Transverse colon (tissue), 4 donors: Measurements from ENCODE around the gene UNK. TPM values are rescaled to one million over a fixed set of nuclear protein-coding genes. Genes with fewer than 3 reads are reported as not detected.

Experiments
- DNase-seq: peaks from one replicate; pipeline ENCODE4 v3.0.0-alpha.2; 2019
- H3K27ac ChIP-seq, 4 donors: fragments of 200-600 bp; sonication (generic); 2 replicates each; pipeline ENCODE4 v1.5.1; 2016 to 2018; ENCODE audit warnings: inconsistent platforms in 4 of 4
- H3K27me3 ChIP-seq: fragments of 200-600 bp; sonication (generic); 2 replicates; pipeline ENCODE4 v1.5.1; 2017; ENCODE audit warnings: inconsistent platforms
- H3K36me3 ChIP-seq, 4 donors: fragments of 200-600 bp; sonication (generic); 2 replicates each; pipeline ENCODE4 v1.5.1; 2017 to 2019; ENCODE audit warnings: inconsistent platforms in 4 of 4
- H3K4me1 ChIP-seq, 4 donors: fragments of 200-600 bp; sonication (generic); 2 replicates each; pipeline ENCODE4 v1.5.1; 2017 to 2020; ENCODE audit warnings: inconsistent platforms in 4 of 4
- H3K4me3 ChIP-seq, 4 donors: fragments of 200-600 bp; sonication (generic); 1 replicate in 1 of 4; 2 replicates in 3 of 4; pipeline versions ENCODE4 v1.5.1 to v1.6.1; 2017 to 2019; ENCODE audit warnings: inconsistent platforms in 4 of 4
- H3K9me3 ChIP-seq, 2 donors: fragments of 200-600 bp; sonication (generic); 2 replicates each; pipeline ENCODE4 v1.5.1; 2017 to 2019; ENCODE audit warnings: inconsistent platforms in 2 of 2
- EP300 ChIP-seq: sonication (generic); formaldehyde crosslinking; IDR thresholded peaks from one replicate; pipeline ENCODE4 v1.6.1; 2017; ENCODE audit warnings: antibody characterized with exemption, low read depth
- POLR2A ChIP-seq: fragments of 450-650 bp; IDR thresholded peaks from one replicate; pipeline ENCODE4 v1.6.1; 2016; ENCODE audit warnings: antibody characterized with exemption, mild to moderate bottlenecking, moderate library complexity
- POLR2AphosphoS5 ChIP-seq, 3 donors: sonication (generic); formaldehyde crosslinking; IDR thresholded peaks; one replicate each; pipeline ENCODE4 v1.6.1; 2016; ENCODE audit warnings: antibody characterized with exemption in 3 of 3
- WGBS, 2 donors: methylation state at CpG; one replicate each; pipeline ENCODE4 v1.1.5; 2018; ENCODE audit warnings: low coverage in 1 of 2; 5-methylcytosine and 5-hydroxymethylcytosine counted together
- in situ Hi-C, 4 donors: fragments of 200-750 bp; cut with MboI; loops; one replicate each; pipeline versions ENCODE4 v1.15.0 to v1.15.1; 2017; ENCODE audit warnings: low sequenced_read_pairs in 3 of 4, low pct_ligation_motif_present in 1 of 4, low pct_unique_long_range_greater_than_20kb in 1 of 4
- intact Hi-C: fragments of 100-400 bp; cut with DNase I; formaldehyde crosslinking; loops from one replicate; pipeline ENCODE4 v1.15.1; 2023; ENCODE audit warnings: low total_unique reads
- total RNA-seq, 4 donors: library from RNA; depleted of rRNA; stranded (reverse); fragments of >200 nt; gene quantifications; one replicate each; pipeline ENCODE4 v1.1.0, GENCODE V29; 2016
- TF ChIP-seq, protein P1 (sequence below), 5 experiments: fragments of 200-600 bp in 3 of 5; fragments of 450-650 bp in 2 of 5; sonication (generic) in 3 of 5; IDR thresholded peaks; 1 replicate in 2 of 5; 2 replicates in 3 of 5; pipeline ENCODE4 v1.5.1; 2016 to 2017; ENCODE audit warnings: antibody characterized with exemption in 5 of 5, inconsistent platforms in 3 of 5, mild to moderate bottlenecking in 2 of 5, moderate library complexity in 1 of 5

UNK gene
- total RNA-seq, 4 donors from 2014 or later = 24.0 to 99.1 (median 63.1) TPM

DNA sequence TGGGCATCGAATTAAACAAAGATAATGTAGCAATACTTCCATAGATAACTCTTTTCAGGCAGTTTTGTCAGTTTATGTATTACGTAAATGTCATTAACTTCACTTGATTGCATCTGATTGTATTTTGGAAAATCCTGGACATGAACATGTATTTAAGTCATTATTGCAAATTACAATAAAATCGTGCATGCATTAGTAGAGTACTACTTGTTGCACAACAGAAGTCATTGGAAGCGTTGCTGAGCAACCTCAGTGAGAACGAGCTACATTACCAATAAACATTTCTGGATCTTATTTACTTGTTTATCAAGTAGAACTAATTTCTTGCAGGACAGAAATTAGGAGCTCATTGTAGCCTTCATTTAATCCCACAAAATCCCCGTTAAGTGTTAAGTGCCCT lies 6.6 kb downstream of the UNK start:
- no peak overlapping the region for H3K27ac ChIP-seq
- H3K4me1 ChIP-seq = peaks cover 5 to 16% (median 7%) of the 10 kb centered on the region in 4 donors
- H3K4me3 ChIP-seq = no peak overlapping the region
- H3K27me3 ChIP-seq = no peaks in the 10 kb centered on the region
- WGBS, 2 donors = 90 to 93% methylated on average over 6 of the region's 6 CpGs
- no peaks in the 10 kb centered on the region for H3K9me3 ChIP-seq
- TF ChIP-seq, protein P1, sequence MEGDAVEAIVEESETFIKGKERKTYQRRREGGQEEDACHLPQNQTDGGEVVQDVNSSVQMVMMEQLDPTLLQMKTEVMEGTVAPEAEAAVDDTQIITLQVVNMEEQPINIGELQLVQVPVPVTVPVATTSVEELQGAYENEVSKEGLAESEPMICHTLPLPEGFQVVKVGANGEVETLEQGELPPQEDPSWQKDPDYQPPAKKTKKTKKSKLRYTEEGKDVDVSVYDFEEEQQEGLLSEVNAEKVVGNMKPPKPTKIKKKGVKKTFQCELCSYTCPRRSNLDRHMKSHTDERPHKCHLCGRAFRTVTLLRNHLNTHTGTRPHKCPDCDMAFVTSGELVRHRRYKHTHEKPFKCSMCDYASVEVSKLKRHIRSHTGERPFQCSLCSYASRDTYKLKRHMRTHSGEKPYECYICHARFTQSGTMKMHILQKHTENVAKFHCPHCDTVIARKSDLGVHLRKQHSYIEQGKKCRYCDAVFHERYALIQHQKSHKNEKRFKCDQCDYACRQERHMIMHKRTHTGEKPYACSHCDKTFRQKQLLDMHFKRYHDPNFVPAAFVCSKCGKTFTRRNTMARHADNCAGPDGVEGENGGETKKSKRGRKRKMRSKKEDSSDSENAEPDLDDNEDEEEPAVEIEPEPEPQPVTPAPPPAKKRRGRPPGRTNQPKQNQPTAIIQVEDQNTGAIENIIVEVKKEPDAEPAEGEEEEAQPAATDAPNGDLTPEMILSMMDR (IDR thresholded peaks at IDR 0.05) = no peak
- TF ChIP-seq POLR2AphosphoS5 (IDR thresholded peaks at IDR 0.05) (no peak), EP300 (no peak), POLR2A (no peak)
- DNase-seq = no peak
- peaks cover 0 to 7% (median under 1%) of the 10 kb centered on the region in 4 donors for H3K36me3 ChIP-seq
- intact Hi-C loops (no loop called here), in situ Hi-C loops (no loop called here)

DNA sequence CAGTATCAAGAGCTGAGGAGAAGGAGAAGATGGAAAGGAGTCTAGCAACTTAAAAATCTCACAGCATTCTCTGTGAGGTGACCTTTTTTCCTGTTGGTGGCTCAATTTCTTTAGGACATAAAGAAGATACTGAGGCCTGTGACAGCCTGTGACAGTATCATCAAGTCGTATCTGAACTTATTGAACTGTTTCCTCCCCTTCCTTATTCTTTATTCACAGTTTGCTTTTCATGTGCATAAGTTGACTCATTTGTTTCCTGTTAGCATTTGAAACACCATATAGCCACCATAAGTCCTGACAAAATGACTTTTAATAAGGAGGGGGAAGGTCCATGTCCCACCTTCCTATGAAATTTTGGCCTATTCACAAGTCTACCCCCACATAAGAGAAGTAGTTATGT lies 8.9 kb downstream of the UNK start:
- Histone ChIP-seq H3K27me3 (no peaks in the 10 kb centered on the region), H3K36me3 (peaks cover 0 to 9% (median 4%) of the 10 kb centered on the region in 4 donors), H3K4me1 (no peaks in the 10 kb centered on the region), H3K27ac (no peak overlapping the region), H3K4me3 (no peak overlapping the region), H3K9me3 (no peaks in the 10 kb centered on the region)
- intact Hi-C loops = no loop called here
- in situ Hi-C loops = no loop called here
- no peak for DNase-seq
- no peak for TF ChIP-seq EP300
- TF ChIP-seq, protein P1 (IDR thresholded peaks at IDR 0.05) = no peak
- TF ChIP-seq POLR2AphosphoS5 (IDR thresholded peaks at IDR 0.05) = no peak
- TF ChIP-seq POLR2A = no peak
- 44 to 64% methylated on average over 1 of the region's 1 CpG for WGBS, 2 donors

DNA sequence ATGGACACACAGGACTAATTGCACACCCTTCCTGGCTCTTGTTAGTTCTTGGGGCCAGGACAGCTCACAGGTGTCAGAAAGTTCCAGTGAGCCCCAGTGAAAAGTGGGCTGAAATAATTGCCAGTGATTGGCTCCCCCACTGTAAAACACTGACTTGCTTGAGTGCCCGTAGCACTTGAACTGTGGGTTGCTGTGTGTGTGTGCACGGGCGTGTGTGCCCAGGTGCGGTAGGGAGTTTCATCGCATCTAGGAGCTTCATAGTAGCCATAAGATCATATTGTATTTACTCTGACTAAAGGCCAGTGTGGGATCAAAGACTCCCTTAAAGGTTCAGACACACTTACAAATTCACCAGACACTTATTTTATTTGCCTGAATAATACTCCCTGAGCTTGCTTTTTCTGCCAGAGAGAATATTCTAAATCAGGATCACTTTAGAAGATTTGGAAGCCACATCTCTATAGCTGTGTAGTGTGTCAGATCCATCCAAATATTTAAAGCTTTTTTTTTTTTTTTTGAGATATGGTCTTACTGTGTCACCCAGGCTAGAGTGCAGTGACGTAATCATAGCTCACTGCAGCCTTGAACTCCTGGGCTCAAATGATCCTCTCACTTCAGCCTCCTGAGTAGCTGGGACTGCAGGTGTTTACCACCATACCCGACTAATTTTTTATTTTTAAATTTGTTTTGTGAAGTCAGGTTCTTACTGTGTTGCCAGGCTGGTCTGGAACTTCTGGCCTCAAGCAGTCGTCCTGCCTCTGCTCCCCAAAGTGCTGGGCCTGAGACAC lies 11.4 kb downstream of the UNK start:
- in situ Hi-C loops = no loop called here
- 76 to 92% methylated on average over 3 to 8 of the region's 8 CpGs for WGBS, 2 donors
- peaks cover 0 to 20% (median 4%) of the 10 kb centered on the region in 4 donors for H3K36me3 ChIP-seq
- no peak overlapping the region for H3K27ac ChIP-seq
- DNase-seq = no peak
- H3K9me3 ChIP-seq = no peaks in the 10 kb centered on the region
- H3K27me3 ChIP-seq = no peaks in the 10 kb centered on the region
- no peak overlapping the region for H3K4me3 ChIP-seq
- intact Hi-C loops = no loop called here
- no peak for TF ChIP-seq POLR2AphosphoS5 (IDR thresholded peaks at IDR 0.05)
- no peak for TF ChIP-seq POLR2A
- no peak for TF ChIP-seq EP300
- TF ChIP-seq, protein P1 (IDR thresholded peaks at IDR 0.05) = no peak
- no peaks in the 10 kb centered on the region for H3K4me1 ChIP-seq

DNA sequence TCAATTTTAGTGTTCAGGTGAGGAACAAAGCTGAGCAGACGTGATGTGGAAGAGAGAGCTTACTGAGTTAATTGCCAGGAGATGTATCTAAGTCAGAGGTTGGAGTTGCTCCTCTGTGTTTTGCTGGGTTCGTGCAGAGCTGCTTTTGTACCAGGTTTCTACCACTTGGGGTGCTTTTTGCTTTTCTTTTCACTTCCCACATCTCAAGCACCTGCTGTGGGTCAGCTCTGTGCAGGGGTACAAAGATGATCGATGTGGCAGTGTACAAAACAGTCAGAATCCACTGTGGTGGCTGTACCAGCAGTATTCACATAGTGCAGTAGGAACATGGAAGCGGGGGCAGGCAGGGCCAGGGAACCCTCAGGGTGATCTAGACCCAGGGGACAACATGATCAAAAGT lies 14.8 kb downstream of the UNK start:
- no peaks in the 10 kb centered on the region for H3K9me3 ChIP-seq
- no peak overlapping the region for H3K27ac ChIP-seq
- peaks cover 0 to 14% (median 4%) of the 10 kb centered on the region in 4 donors for H3K36me3 ChIP-seq
- H3K4me3 ChIP-seq = no peak overlapping the region
- H3K4me1 ChIP-seq = no peaks in the 10 kb centered on the region
- in situ Hi-C loops = no loop called here
- 78 to 86% methylated on average over 1 to 4 of the region's 4 CpGs for WGBS, 2 donors
- no peak for DNase-seq
- H3K27me3 ChIP-seq = no peaks in the 10 kb centered on the region
- intact Hi-C loops = no loop called here
- TF ChIP-seq, protein P1 (IDR thresholded peaks at IDR 0.05) = no peak
- no peak for TF ChIP-seq EP300
- no peak for TF ChIP-seq POLR2A
- TF ChIP-seq POLR2AphosphoS5 (IDR thresholded peaks at IDR 0.05) = no peak
